ENCODE results near the gene AKAP9. TPM values are rescaled to one million over a fixed set of nuclear protein-coding genes. Genes with fewer than 3 reads are reported as not detected.

The AKAP9 gene
- total and polyA plus RNA-seq, 7 experiments from 2014 or later: 26.0 to 93.5 (median 63.0) TPM

DNA sequence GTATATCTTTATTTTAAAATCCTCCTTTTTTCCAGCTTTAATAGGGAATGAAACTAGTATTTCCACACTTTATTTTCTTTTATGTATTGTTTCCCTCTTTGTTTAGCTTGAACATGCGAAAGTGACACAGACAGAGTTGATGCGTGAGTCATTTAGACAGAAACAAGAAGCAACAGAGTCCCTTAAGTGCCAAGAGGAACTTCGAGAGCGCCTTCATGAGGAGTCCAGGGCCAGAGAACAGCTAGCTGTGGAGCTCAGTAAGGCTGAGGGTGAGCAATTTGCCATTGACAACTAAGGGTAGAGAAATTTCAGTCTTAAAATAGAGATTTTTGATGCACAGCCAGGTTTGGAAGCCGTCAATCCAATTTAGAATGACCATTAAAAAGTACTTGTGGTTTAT lies 120.5 kb downstream of the AKAP9 start:
- peak; percentile 41 for ATAC-seq
- H3K9me3 ChIP-seq (ENCODE audit: control insufficient read depth in 2 of 3, low read length in 3 of 3): no peaks in the 10 kb centered on the region
- CTCF ChIA-PET: no interaction called here

DNA sequence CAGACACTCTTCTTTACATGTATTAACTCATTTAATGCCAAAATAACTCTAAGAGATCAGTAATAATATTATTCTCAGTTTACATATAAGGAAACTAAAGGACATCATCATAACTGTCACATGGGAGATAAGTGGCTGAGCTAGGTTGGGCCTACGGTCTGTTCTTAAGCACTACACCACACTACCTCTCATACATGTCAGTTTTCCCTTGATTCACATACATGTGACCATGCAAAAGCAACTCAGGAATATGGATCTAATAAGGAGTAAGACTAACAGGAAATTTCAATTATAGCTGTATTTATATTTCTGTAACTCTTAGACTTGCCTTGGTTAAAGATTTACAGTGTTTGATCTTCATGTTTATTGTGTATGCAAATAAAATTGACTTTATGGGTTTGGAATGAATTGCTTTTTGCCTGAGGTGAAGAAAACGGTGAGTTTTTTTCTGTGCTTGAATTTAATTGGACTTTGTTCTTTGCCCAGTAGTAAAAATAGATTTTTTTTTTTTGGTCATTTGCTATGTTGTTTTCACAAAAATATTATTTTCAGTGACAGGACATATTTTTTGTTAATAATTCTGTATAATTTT lies 123.9 kb downstream of the AKAP9 start:
- peaks cover 0 to 3% (median 0%) of the 10 kb centered on the region in 7 donors for H3K4me1 Mint-ChIP-seq
- ATAC-seq: no peak
- no peak for DNase-seq
- H3K36me3 Mint-ChIP-seq: peaks cover 14 to 47% (median 27%) of the 10 kb centered on the region in 5 donors
- no peak overlapping the region for H3K4me3 Mint-ChIP-seq
- Histone ChIP-seq H3K9me3 (ENCODE audit: control insufficient read depth in 2 of 3, low read length in 3 of 3) (no peaks in the 10 kb centered on the region), H3K4me3 (ENCODE audit: low read length) (no peak overlapping the region), H3K27me3 (ENCODE audit: control insufficient read depth in 2 of 2, insufficient read depth in 2 of 2, low read length in 2 of 2) (no peaks in the 10 kb centered on the region), H3K4me1 (ENCODE audit: control insufficient read depth in 2 of 2, insufficient read depth in 2 of 2, low read length in 2 of 2) (no peaks in the 10 kb centered on the region), H3K27ac (ENCODE audit: low read depth, low read length) (no peak overlapping the region), H3K36me3 (ENCODE audit: control insufficient read depth in 2 of 3, insufficient read depth in 3 of 3, low read length in 3 of 3) (peaks cover 0 to 21% (median 6%) of the 10 kb centered on the region in 3 experiments)
- H3K9me3 Mint-ChIP-seq: no peaks in the 10 kb centered on the region
- ChIA-PET POLR2A (no interaction called here), CTCF (no interaction called here)
- intact Hi-C loops (cut with micrococcal nuclease): loop anchor here in 1 of 2 donors (10.0 kb wide), 1 partner anchor 160 kb away; no protein-coding TSS in a partner anchor
- no peaks in the 10 kb centered on the region for H3K27me3 Mint-ChIP-seq
- no peak overlapping the region for H3K27ac Mint-ChIP-seq

More for the DNA sequence above, 120.5 kb downstream of the AKAP9 start:
- H3K27ac Mint-ChIP-seq: no peak overlapping the region
- H3K27ac ChIP-seq (ENCODE audit: low read depth, low read length): no peak overlapping the region
- DNase-seq: no peak
- no peaks in the 10 kb centered on the region for H3K27me3 Mint-ChIP-seq
- peaks cover 3 to 26% (median 13%) of the 10 kb centered on the region in 5 donors for H3K36me3 Mint-ChIP-seq
- peaks cover 10 to 12% of the 10 kb centered on the region in 2 donors for H3K4me1 ChIP-seq (ENCODE audit: control insufficient read depth in 2 of 2, insufficient read depth in 2 of 2, low read length in 2 of 2)
- POLR2A ChIA-PET: no interaction called here
- H3K4me1 Mint-ChIP-seq: peaks cover 7 to 18% (median 15%) of the 10 kb centered on the region in 7 donors
- H3K9me3 Mint-ChIP-seq: no peaks in the 10 kb centered on the region
- no peak overlapping the region for H3K4me3 ChIP-seq (ENCODE audit: low read length)
- H3K36me3 ChIP-seq (ENCODE audit: control insufficient read depth in 2 of 3, insufficient read depth in 3 of 3, low read length in 3 of 3): peaks cover 0 to 8% (median 0%) of the 10 kb centered on the region in 3 experiments
- H3K27me3 ChIP-seq (ENCODE audit: control insufficient read depth in 2 of 2, insufficient read depth in 2 of 2, low read length in 2 of 2): no peaks in the 10 kb centered on the region
- H3K4me3 Mint-ChIP-seq: no peak overlapping the region
- intact Hi-C loops (cut with micrococcal nuclease): loop anchor here in 1 of 2 donors (10.0 kb wide), 1 partner anchor 164 kb away; no protein-coding TSS in a partner anchor

GRCh38 chr7:92071032-92071431 lies 130.4 kb downstream of the AKAP9 start:
- Mint-ChIP-seq H3K36me3 (peaks cover 15 to 63% (median 47%) of the 10 kb centered on the region in 5 donors), H3K27ac (peak overlapping the region in 1 of 9 donors; percentile 9), H3K27me3 (no peaks in the 10 kb centered on the region), H3K4me1 (peaks cover 0 to 8% (median 0%) of the 10 kb centered on the region in 7 donors), H3K4me3 (no peak overlapping the region), H3K9me3 (no peaks in the 10 kb centered on the region)
- ATAC-seq: no peak
- DNase-seq: no peak
- H3K9me3 ChIP-seq (ENCODE audit: control insufficient read depth in 2 of 3, low read length in 3 of 3): no peaks in the 10 kb centered on the region
- CTCF ChIA-PET: no interaction called here
- H3K36me3 ChIP-seq (ENCODE audit: control insufficient read depth in 2 of 3, insufficient read depth in 3 of 3, low read length in 3 of 3): peaks cover 0 to 32% (median 6%) of the 10 kb centered on the region in 3 experiments
- no peaks in the 10 kb centered on the region for H3K27me3 ChIP-seq (ENCODE audit: control insufficient read depth in 2 of 2, insufficient read depth in 2 of 2, low read length in 2 of 2)
- no peak overlapping the region for H3K4me3 ChIP-seq (ENCODE audit: low read length)
- intact Hi-C loops (cut with micrococcal nuclease): no loop called here
- POLR2A ChIA-PET: interaction anchor here (0.6 kb wide), 1 partner anchor 204 kb away, joined by 3 read pairs; no protein-coding TSS in a partner anchor
- no peak overlapping the region for H3K27ac ChIP-seq (ENCODE audit: low read depth, low read length)
- no peaks in the 10 kb centered on the region for H3K4me1 ChIP-seq (ENCODE audit: control insufficient read depth in 2 of 2, insufficient read depth in 2 of 2, low read length in 2 of 2)

DNA sequence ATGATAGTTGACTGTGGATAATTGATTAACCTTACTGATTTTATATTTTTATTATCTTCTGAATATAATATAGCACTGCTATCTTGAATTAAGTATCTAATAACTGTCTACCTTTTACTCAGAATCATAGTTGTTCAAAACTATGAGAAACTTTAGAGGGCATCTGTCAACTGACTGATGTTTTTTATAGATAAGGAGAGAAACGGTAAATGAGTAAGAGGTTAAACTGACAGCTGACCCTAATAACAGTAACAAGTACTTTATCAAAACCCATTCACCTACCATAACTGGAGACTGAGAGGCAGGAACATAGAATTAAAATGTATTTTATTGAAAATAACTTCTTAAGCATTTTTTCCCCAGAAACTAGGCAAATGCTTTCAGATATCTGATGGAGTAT lies 131.5 kb downstream of the AKAP9 start:
- Mint-ChIP-seq H3K4me1 (peaks cover 0 to 8% (median 0%) of the 10 kb centered on the region in 7 donors), H3K27me3 (no peaks in the 10 kb centered on the region), H3K27ac (peak overlapping the region in 1 of 9 donors; percentile 44), H3K9me3 (no peaks in the 10 kb centered on the region), H3K4me3 (no peak overlapping the region), H3K36me3 (peaks cover 9 to 56% (median 42%) of the 10 kb centered on the region in 5 donors)
- CTCF ChIA-PET: no interaction called here
- POLR2A ChIA-PET: no interaction called here
- Histone ChIP-seq H3K27me3 (ENCODE audit: control insufficient read depth in 2 of 2, insufficient read depth in 2 of 2, low read length in 2 of 2) (no peaks in the 10 kb centered on the region), H3K36me3 (ENCODE audit: control insufficient read depth in 2 of 3, insufficient read depth in 3 of 3, low read length in 3 of 3) (peaks cover 0 to 27% (median 6%) of the 10 kb centered on the region in 3 experiments), H3K4me1 (ENCODE audit: control insufficient read depth in 2 of 2, insufficient read depth in 2 of 2, low read length in 2 of 2) (no peaks in the 10 kb centered on the region), H3K27ac (ENCODE audit: low read depth, low read length) (no peak overlapping the region), H3K9me3 (ENCODE audit: control insufficient read depth in 2 of 3, low read length in 3 of 3) (no peaks in the 10 kb centered on the region), H3K4me3 (ENCODE audit: low read length) (no peak overlapping the region)
- no peak for DNase-seq
- no peak for ATAC-seq
- intact Hi-C loops (cut with micrococcal nuclease): no loop called here

DNA sequence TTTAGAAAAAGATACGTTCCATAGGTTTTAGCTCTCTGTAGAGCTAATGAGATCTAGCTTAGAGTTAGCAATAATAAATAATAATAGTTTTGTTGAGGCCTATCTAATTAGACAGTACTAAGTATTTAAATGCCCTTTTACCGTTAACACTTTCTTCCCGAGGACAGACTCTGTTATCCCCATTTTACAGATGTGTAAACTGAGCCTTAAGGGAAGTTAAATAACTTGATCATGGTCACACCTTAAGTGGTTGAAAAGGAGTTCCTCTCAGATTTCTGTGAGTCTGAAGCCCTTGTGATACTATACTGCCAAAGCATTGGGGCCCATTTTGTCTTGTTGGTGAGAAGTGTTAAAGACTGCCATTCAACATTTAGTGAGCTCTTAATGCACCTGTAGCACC lies 132.0 kb downstream of the AKAP9 start:
- Mint-ChIP-seq H3K4me3 (no peak overlapping the region), H3K9me3 (no peaks in the 10 kb centered on the region), H3K27ac (no peak overlapping the region), H3K27me3 (no peaks in the 10 kb centered on the region), H3K4me1 (peaks cover 0 to 8% (median 0%) of the 10 kb centered on the region in 7 donors), H3K36me3 (peaks cover 4 to 56% (median 39%) of the 10 kb centered on the region in 5 donors)
- H3K27ac ChIP-seq (ENCODE audit: low read depth, low read length): no peak overlapping the region
- H3K4me1 ChIP-seq (ENCODE audit: control insufficient read depth in 2 of 2, insufficient read depth in 2 of 2, low read length in 2 of 2): no peaks in the 10 kb centered on the region
- peaks cover 0 to 27% (median under 1%) of the 10 kb centered on the region in 3 experiments for H3K36me3 ChIP-seq (ENCODE audit: control insufficient read depth in 2 of 3, insufficient read depth in 3 of 3, low read length in 3 of 3)
- ChIA-PET POLR2A (no interaction called here), CTCF (no interaction called here)
- H3K9me3 ChIP-seq (ENCODE audit: control insufficient read depth in 2 of 3, low read length in 3 of 3): no peaks in the 10 kb centered on the region
- no peak overlapping the region for H3K4me3 ChIP-seq (ENCODE audit: low read length)
- no peaks in the 10 kb centered on the region for H3K27me3 ChIP-seq (ENCODE audit: control insufficient read depth in 2 of 2, insufficient read depth in 2 of 2, low read length in 2 of 2)
- intact Hi-C loops (cut with micrococcal nuclease): no loop called here
- ATAC-seq (no peak), DNase-seq (no peak)

DNA sequence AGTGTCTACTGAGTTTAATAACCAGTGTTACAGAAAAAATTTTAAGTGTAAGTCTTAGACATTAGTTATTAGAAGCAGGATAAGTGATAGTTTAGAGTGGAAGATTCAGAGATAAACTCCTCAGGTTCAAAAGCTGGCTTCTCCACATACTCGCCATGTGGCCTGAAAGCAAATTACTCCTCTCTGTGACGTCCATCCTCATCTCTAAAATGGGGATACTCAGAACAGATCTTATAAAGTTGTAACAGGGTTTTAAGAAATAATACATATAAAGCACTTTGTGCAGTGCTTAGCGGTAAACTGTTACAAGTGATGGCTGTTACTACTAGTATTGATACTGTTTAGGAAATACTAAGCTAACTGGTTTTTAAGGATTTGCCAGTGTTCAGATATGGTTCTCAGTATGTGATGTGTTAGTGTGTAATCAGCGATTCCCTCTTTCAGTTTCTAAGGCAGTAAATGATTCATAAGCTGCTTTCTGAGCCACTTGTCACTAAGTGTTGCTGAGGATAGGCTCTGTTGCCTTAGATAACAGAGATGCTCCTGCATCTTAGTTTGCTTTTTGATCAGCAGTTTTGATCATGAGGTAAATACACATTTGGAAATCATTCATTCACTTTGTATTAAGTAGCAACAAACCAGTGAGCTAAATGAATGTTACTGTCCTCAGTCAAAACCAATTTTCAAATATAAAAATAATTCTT lies 134.9 kb downstream of the AKAP9 start:
- Mint-ChIP-seq H3K4me3 (no peak overlapping the region), H3K27me3 (no peaks in the 10 kb centered on the region), H3K27ac (no peak overlapping the region), H3K4me1 (peaks cover 0 to 9% (median 0%) of the 10 kb centered on the region in 7 donors), H3K36me3 (peaks cover 13 to 55% (median 40%) of the 10 kb centered on the region in 5 donors), H3K9me3 (no peaks in the 10 kb centered on the region)
- DNase-seq (no peak), ATAC-seq (no peak)
- no peak overlapping the region for H3K27ac ChIP-seq (ENCODE audit: low read depth, low read length)
- no peaks in the 10 kb centered on the region for H3K27me3 ChIP-seq (ENCODE audit: control insufficient read depth in 2 of 2, insufficient read depth in 2 of 2, low read length in 2 of 2)
- H3K4me1 ChIP-seq (ENCODE audit: control insufficient read depth in 2 of 2, insufficient read depth in 2 of 2, low read length in 2 of 2): no peaks in the 10 kb centered on the region
- H3K9me3 ChIP-seq (ENCODE audit: control insufficient read depth in 2 of 3, low read length in 3 of 3): no peaks in the 10 kb centered on the region
- H3K4me3 ChIP-seq (ENCODE audit: low read length): no peak overlapping the region
- ChIA-PET POLR2A (no interaction called here), CTCF (no interaction called here)
- intact Hi-C loops (cut with micrococcal nuclease): no loop called here
- peaks cover 0 to 22% (median 5%) of the 10 kb centered on the region in 3 experiments for H3K36me3 ChIP-seq (ENCODE audit: control insufficient read depth in 2 of 3, insufficient read depth in 3 of 3, low read length in 3 of 3)

Data from naive thymus-derived CD4-positive, alpha-beta T cell (primary cell).